GM19025 (cell line): Measurements from ENCODE around the gene PMIS2.
A peak's percentile ranks its signal among the peaks of the same experiment; 100 is the strongest.
"Not testable (repeated sequence)": the region's sequence is repeated elsewhere in the genome, so short reads cannot be mapped to it uniquely, and the experiment has no call there.

Experiments used
- ATAC-seq: cut with Tn5 transposase; IDR thresholded peaks from one replicate; pipeline ENCODE4 v1.9.1; 2021; ENCODE audit warnings: mild to moderate bottlenecking, low read depth, moderate library complexity; ENCODE audit not compliant: unreplicated experiment

PMIS2 gene

DNA sequence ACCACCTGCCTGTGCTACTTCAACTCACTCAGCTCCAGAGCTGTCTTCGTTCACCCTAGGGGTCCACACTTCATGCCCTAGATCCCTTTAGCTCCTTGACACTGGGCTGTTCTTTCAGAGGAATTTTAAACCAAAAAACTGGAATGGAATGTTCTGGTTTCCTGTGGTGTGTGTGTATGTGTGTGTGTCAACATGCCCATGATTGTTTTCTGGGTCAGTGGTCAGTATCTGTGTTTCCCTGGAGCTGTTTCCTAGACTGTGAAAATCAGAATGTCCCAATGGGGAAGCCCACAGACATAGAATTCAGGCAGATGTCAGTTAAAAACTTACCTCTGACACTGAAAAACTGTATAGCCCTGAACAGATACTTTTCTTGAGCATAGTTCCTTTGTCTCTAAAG lies 1.3 kb downstream of the PMIS2 start:
- no peak for ATAC-seq

- ATAC-seq, result no peak
Observed at GRCh38 chr19:35590875-35591274, 4.9 kb downstream of the PMIS2 start.

DNA sequence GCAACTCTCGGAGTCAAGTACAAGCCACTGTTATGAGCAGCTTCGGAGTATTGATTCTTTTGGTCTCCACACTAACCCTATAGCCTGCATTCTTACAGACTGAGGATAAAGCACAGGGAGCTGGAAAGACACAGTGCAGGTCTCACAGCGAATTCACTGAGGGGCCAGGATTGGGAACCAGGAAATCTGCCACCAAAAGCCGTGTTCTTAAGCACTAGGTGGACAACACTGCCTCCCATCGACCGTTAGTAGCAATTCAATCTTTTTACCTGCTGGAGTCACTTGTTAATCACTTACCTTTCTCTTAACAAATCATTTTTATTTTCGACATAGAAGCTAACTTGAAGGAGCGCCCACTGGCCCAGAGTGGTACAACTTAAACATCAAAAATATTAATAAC lies 6.3 kb downstream of the PMIS2 start:
- ATAC-seq, result no peak

DNA sequence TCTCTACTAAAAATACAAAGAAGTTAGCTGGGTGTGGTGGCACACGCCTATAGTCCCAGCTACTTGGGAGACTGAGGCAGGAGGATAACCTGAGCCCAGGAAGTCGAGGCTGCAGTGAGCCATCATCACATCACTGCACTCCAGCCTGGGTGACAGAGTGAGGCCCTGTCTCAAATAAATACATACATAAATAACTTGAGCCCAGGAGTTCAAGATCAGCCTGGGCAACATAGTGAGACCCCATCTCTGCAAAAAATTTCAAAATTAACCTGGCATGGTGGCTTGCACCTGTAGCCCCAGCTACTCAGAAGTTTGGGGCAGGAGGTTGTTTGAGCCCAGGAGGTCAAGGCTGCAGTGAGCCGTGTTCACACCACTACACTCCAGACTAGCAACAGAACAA lies 9.1 kb downstream of the PMIS2 start:
- ATAC-seq, result not testable (repeated sequence)

DNA sequence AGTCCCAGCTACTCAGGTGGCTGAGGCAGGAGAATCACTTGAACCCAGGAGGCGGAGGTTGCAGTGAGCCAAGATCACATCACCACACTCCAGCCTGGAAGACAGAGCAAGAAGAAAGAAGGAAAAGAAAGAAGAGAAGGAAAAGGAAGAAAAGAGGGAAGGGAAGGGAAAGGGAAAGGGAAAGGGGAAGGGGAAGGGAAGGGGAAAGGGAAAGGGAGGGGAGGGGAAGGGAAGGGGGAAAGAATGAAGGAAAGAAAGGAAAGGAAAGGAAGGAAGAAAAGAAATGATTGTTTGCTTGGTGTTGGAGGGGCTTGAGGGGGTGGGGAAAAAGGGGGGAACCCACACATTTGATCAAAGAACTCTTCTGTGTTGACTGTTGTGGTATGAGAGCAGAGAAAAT lies 10.0 kb downstream of the PMIS2 start:
- ATAC-seq, result no peak

- ATAC-seq, result peak; percentile 58
Observed at GRCh38 chr19:35596366-35596999, 10.5 kb downstream of the PMIS2 start.

DNA sequence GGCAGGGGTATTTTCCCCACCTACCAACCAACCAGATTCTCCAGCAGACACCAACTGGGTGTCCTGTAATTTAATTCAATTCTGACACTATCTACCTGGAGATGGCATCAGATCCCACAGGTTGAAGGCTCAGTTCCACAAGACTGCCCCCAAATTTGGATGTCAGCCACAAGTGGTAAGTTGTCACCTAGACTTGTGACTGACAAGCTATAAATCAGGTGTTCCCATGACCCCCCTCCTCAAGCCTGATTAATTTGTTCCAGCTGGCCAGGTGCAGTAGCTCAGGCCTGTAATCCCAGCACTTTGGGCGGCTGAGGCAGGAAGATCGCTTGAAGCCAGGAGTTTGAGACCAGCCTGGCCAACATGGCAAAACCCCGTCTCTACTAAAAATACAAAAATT lies 16.0 kb downstream of the PMIS2 start:
- ATAC-seq, result no peak

- not testable (repeated sequence) for ATAC-seq
Observed at GRCh38 chr19:35604436-35604835, 18.5 kb downstream of the PMIS2 start.

DNA sequence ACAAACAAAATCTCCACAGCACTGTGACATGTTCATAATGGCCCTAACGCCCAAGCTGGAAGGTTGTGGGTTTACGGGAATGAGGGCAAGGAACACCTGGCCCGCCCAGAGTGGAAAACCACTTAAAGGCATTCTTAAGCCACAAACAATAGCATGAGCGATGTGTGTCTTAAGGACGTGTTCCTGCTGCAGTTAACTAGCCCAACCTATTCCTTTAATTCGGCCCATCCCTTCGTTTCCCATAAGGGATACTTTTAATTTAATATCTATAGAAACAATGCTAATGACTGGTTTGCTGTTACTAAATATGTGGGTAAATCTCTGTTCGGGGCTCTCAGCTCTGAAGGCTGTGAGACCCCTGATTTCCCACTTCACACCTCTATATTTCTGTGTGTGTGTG lies 21.2 kb downstream of the PMIS2 start:
- not testable (repeated sequence) for ATAC-seq

DNA sequence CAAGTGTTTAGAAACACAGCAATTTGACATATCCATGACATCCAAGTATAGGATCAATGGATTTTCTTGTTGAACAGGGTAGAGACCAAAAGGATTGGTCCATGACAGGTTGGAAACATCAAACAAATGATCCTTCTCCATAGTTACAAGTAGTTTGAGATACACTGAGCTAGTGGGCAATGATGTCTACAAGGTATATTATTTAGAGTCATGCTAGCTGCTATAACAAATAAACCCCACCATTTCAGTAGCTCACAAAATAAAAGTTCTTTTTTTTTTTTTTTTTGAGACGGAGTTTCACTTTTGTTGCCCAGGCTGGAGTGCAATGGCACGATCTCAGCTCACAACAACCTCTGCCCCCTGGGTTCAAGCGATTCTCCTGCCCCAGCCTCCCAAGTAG lies 21.7 kb downstream of the PMIS2 start:
- ATAC-seq, result no peak

- no peak for ATAC-seq
Observed at GRCh38 chr19:35608251-35608650, 22.3 kb downstream of the PMIS2 start.

GRCh38 chr19:35609851-35610353 lies 23.9 kb downstream of the PMIS2 start:
- ATAC-seq, result no peak

DNA sequence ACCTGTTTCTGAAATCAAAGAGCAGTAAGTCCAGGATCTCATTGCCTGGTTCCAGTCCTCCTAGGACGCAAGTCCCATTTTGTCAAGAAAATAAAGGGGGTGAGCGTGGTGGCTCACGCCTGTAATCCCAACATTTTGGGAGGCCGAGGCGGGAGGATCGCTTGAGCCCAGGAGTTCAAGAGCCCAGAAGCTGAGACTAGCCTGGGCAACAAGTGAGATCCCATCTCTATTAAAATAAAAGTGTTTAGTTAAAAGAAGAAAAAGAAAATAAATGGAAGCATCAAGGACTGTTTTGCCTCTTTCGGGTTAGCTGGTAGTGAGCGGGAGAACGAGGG lies 26.2 kb downstream of the PMIS2 start:
- ATAC-seq, result no peak

DNA sequence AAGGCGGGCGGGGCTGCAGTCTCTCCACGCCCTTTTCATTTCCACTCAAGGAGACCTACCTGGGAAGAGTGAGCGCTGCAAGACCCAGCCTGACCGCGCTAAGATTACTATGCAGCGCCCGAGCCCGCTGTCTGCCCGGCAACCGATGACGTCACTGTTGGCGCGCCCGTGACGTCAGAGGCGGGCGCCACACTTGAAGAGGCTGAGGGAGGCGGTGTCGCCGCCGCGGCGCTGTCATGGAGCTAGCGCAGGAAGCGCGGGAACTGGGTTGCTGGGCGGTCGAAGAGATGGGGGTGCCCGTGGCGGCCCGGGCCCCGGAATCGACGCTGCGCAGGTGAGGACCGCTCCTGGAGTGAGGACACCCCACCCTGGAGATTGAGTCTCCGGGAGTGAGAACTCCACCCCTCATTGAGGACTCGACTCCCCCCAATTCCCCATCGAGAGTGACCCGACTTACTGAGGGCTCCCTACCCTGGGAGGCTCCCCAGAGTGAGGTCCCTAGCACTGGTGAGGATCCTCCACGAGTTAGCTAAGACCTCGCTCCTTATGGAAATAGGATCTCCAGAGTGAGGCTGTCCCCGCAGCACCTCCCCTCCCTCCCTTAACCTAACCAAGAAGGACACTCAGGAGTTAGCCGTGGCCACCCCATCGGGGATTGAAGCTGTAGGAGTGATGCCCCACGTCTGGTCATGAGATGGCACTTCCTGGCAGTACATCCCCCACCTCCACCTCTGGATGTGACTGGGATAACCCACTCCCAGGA lies 26.8 kb downstream of the PMIS2 start, which contains the start of gene HAUS5:
TSS of gene HAUS5 (plus strand) at position 177 of the 763 bp plus-strand sequence. CDS start at position 237, 60 bp downstream.
- peak; percentile 85 for ATAC-seq

DNA sequence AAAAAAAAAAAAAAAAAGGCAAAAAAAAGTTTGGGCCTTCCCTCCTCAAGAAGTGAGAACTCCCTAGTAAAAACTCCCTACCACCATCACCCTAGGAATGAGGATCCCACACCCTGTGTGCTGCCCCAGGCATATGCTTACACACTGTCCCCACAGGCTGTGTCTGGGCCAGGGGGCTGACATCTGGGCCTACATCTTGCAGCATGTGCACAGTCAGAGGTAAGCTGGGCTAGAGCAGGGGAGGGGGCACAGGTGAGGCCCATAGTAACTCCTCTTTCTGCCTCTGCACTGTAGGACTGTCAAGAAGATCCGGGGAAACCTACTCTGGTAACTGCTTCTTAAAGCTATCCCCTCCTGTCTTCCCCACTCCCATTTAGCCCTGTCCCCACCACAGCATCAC lies 27.6 kb downstream of the PMIS2 start:
- ATAC-seq, result no peak

DNA sequence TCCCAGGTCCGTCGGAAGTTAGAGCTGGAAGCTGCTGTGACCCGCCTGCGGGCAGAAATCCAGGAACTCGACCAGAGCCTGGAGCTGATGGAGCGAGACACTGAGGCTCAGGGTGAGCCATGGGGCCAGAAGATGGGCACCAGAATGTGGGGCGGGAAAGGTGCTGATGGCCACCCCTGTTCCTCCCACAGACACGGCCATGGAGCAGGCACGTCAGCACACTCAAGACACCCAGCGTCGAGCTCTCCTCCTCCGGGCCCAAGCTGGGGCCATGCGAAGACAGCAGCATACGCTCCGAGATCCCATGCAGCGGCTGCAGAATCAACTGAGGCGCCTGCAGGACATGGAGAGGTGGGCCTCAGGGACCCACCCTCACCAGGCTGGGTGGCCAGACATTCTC lies 29.1 kb downstream of the PMIS2 start:
- ATAC-seq, result no peak

GRCh38 chr19:35618857-35619256 lies 32.9 kb downstream of the PMIS2 start:
- no peak for ATAC-seq

GRCh38 chr19:35619290-35619923 lies 33.4 kb downstream of the PMIS2 start:
- no peak for ATAC-seq

GRCh38 chr19:35620001-35620400 lies 34.0 kb downstream of the PMIS2 start:
- ATAC-seq, result no peak

DNA sequence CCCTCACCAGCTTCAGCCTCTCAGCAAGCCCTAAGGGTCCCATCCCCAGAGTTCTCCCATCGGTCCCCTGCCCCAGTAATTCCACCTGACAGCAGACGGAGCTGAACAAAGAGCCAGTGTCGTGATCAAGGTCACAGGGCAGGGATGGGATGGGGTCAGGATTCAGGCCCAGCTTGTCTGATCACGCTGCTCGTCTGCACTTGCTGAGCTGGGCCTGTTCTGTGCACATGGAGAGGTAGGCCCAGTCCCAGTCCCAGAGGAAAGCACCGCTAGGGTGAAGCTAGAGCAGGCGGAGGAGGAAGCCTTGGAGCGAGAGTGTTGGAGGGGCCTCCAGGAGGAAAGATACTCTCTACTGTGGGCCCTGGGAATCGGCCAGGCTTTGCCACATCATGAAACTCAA lies 35.7 kb downstream of the PMIS2 start:
- no peak for ATAC-seq

DNA sequence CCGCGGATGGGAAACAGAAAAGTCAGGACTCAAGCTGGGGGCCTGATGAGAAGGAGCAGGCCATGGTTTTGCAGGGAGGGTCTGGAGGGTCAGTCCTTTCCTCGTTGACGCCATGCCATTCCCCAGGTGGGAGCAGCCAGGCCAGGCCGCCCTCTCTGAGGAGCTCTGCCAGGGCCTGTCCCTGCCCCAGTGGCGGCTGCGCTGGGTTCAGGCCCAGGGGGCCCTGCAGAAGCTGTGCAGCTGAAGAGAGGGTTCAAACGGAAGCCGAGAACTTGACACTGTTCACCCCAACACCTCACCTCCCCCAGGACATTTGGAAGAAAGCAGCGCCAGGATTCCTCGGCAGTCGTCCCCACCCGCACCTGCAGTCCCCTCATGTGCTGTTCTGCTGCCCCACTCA lies 36.8 kb downstream of the PMIS2 start:
- ATAC-seq, result no peak
